PC-9 (cell line): ENCODE measurements around the gene SIX4. TPM values are rescaled to one million over a fixed set of nuclear protein-coding genes. Genes with fewer than 3 reads are reported as not detected.

Experiments
- BruUV-seq: library from RNA; stranded (reverse); fragments of 400-500 nt; replicated peaks from 2 replicates; lab custom pipeline; 2021; lab: Mats Ljungman, UMichigan
- CTCF ChIA-PET: fragments of 300-600 bp; sonication (Branson Sonifier 250); formaldehyde crosslinking; loops from one replicate; lab custom pipeline; 2022; ENCODE audit warnings: antibody characterized with exemption; lab: Charles Lee
- POLR2A ChIA-PET: fragments of 300-600 bp; sonication (Branson Sonifier 250); formaldehyde crosslinking; loops from one replicate; lab custom pipeline; 2022; ENCODE audit warnings: antibody characterized with exemption; ENCODE audit not compliant: unreplicated experiment; lab: Charles Lee
- DNase-seq, 2 experiments: peaks; one replicate each; pipeline versions ENCODE4 v3.0.0 to v3.0.0-alpha.2; 2015 to 2022; ENCODE audit warnings: mixed read lengths in 1 of 2
- H2AFZ ChIP-seq: fragments of 200-600 bp; sonication (generic); 2 replicates; pipeline ENCODE4 v1.8.1; 2017; ENCODE audit warnings: antibody characterized with exemption
- H3F3A ChIP-seq: fragments of 200-600 bp; sonication (generic); 2 replicates; pipeline ENCODE4 v1.8.1; 2017; ENCODE audit warnings: antibody characterized with exemption, mild to moderate bottlenecking, low read depth; ENCODE audit not compliant: insufficient read depth
- H3K27ac ChIP-seq: fragments of 200-600 bp; sonication (generic); 2 replicates; pipeline ENCODE4 v1.6.1; 2016; ENCODE audit warnings: mixed run types
- H3K27me3 ChIP-seq: fragments of 200-600 bp; sonication (generic); 2 replicates; pipeline ENCODE4 v1.6.1; 2016; ENCODE audit warnings: low read depth, mixed run types; ENCODE audit not compliant: insufficient read depth
- H3K36me3 ChIP-seq: fragments of 200-600 bp; sonication (generic); 2 replicates; pipeline ENCODE4 v1.6.1; 2016; ENCODE audit warnings: low read depth, mixed run types
- H3K4me1 ChIP-seq: fragments of 200-600 bp; sonication (generic); replicated peaks from 2 replicates; pipeline ENCODE4 v1.6.1; 2016; ENCODE audit warnings: mixed run types; ENCODE audit not compliant: insufficient read depth
- H3K4me2 ChIP-seq: fragments of 200-600 bp; sonication (generic); 2 replicates; pipeline ENCODE4 v1.6.1; 2017; ENCODE audit warnings: mixed run types
- H3K4me3 ChIP-seq: fragments of 200-600 bp; sonication (generic); 2 replicates; pipeline ENCODE4 v1.6.1; 2016; ENCODE audit warnings: mixed run types
- H3K79me2 ChIP-seq: fragments of 200-600 bp; sonication (generic); 2 replicates; pipeline ENCODE4 v1.6.1; 2017; ENCODE audit warnings: low read depth, mixed run types
- H3K9me2 ChIP-seq: fragments of 200-600 bp; sonication (generic); 2 replicates; pipeline ENCODE4 v1.8.1; 2017; ENCODE audit warnings: mild to moderate bottlenecking; ENCODE audit not compliant: insufficient read depth
- H3K9me3 ChIP-seq: fragments of 200-600 bp; sonication (generic); 2 replicates; pipeline ENCODE4 v1.8.1; 2016; ENCODE audit warnings: low read depth; ENCODE audit not compliant: insufficient read depth
- H4K20me1 ChIP-seq: fragments of 200-600 bp; sonication (generic); 2 replicates; pipeline ENCODE4 v1.8.1; 2017; ENCODE audit not compliant: insufficient read depth
- EZH2 ChIP-seq: fragments of 200-600 bp; sonication (generic); IDR thresholded peaks from 2 replicates; pipeline ENCODE4 v1.8.0; 2017; ENCODE audit warnings: antibody characterized with exemption, low read depth
- intact Hi-C: fragments of 100-400 bp; cut with micrococcal nuclease; formaldehyde crosslinking; loops from one replicate; pipeline ENCODE4 v1.10.0; 2022; ENCODE audit not compliant: unreplicated experiment
- total RNA-seq: library from RNA; stranded (reverse); gene quantifications from 2 replicates; pipeline ENCODE4 v1.2.3, GENCODE V29; 2021
- TF ChIP-seq, protein P1 (sequence below): fragments of 200-600 bp; sonication (generic); conservative IDR thresholded peaks from 2 replicates; pipeline ENCODE4 v1.6.1; 2017; ENCODE audit warnings: mixed run types, antibody characterized with exemption, mild to moderate bottlenecking, moderate library complexity

The SIX4 gene
- total RNA-seq, 1 experiment from 2014 or later = 31.0 TPM

DNA sequence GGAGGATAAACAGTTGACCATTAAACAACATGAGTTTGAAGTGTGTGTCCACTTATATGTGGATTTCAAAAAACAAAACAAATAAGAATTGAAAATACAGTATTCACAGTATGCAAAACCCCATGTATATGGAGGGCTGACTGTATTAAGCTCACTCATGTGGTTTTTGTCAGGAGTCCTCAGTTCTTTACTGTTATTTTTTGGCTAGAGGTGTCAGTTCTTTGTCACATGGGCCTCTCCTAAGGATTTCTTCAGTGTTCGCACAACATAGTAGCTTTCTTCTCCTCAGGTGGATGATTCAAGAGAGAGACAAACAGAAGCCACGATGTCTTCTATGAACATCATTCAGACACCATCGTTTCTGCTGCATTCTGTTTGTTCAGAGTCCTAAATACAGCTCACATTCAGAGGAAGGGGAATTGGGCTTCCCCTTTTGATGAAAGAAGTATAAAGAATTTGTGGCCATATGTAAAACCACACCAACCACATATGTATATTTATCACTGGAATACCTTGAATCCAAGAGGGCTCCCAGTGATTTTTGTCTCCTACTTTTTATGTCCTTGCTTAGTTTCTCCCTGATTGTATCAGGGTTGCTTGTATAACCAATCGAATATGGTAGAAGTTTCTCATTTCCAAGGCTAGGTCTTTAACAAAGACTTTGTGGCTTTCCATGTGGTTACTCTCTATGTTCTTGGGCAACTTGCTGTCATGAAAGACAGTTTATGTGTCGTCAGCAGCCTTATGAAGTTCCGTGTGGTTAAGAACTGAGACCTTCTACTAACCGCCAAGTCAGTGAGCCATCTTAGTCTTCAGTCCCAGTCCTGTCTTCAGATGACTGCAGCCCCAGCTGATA, 29.3 kb upstream of the SIX4 start:
- no peak for DNase-seq
- H3K9me2 ChIP-seq = no peaks in the 10 kb centered on the region
- H3F3A ChIP-seq = peaks cover 15% of the 10 kb centered on the region
- no peaks in the 10 kb centered on the region for H4K20me1 ChIP-seq
- H3K4me1 ChIP-seq = peaks cover 26% of the 10 kb centered on the region
- no peak overlapping the region for H3K27ac ChIP-seq
- no peak overlapping the region for H3K4me3 ChIP-seq
- H3K79me2 ChIP-seq = peaks cover 93% of the 10 kb centered on the region
- 0 out of 2 replicates have a peak, but pooled peaks cover 2% of the 10 kb centered on the region for H3K36me3 ChIP-seq
- BruUV-seq = no TSS peak
- intact Hi-C loops = no loop called here
- no peaks in the 10 kb centered on the region for H3K27me3 ChIP-seq
- no peaks in the 10 kb centered on the region; the same call in 1 of the 2 replicates for H3K9me3 ChIP-seq
- CTCF ChIA-PET = no interaction called here
- H3K4me2 ChIP-seq = no peak overlapping the region
- H2AFZ ChIP-seq = no peak overlapping the region
- TF ChIP-seq, protein P1, sequence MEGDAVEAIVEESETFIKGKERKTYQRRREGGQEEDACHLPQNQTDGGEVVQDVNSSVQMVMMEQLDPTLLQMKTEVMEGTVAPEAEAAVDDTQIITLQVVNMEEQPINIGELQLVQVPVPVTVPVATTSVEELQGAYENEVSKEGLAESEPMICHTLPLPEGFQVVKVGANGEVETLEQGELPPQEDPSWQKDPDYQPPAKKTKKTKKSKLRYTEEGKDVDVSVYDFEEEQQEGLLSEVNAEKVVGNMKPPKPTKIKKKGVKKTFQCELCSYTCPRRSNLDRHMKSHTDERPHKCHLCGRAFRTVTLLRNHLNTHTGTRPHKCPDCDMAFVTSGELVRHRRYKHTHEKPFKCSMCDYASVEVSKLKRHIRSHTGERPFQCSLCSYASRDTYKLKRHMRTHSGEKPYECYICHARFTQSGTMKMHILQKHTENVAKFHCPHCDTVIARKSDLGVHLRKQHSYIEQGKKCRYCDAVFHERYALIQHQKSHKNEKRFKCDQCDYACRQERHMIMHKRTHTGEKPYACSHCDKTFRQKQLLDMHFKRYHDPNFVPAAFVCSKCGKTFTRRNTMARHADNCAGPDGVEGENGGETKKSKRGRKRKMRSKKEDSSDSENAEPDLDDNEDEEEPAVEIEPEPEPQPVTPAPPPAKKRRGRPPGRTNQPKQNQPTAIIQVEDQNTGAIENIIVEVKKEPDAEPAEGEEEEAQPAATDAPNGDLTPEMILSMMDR = no peak
- no peak for TF ChIP-seq EZH2
- POLR2A ChIA-PET = interaction anchor here (0.7 kb wide), 1 partner anchor 817 kb away, joined by 9 read pairs; no protein-coding TSS in a partner anchor

DNA sequence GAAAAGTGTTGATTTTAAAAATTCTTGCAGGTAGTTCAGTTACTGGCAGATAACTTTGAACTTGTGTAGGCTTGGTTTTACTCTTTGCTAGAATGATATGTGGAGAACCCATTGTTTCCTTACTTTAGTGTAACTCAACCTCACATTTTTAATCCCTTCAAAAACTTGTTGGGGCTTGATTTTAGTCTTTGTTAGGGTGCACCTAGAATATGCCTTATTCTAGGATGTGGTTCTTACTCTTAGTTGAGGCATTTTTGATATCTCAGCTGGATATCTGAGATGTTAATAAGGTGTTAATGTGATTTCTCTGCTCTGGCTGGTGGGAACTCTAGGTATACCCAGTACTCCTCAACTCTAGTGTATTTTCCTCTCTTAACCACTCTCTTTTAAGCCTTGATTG, 20.4 kb upstream of the SIX4 start:
- Histone ChIP-seq H3K9me2 (no peaks in the 10 kb centered on the region), H2AFZ (no peak overlapping the region), H3K79me2 (peaks cover 86% of the 10 kb centered on the region), H3K36me3 (0 out of 2 replicates have a peak, but pooled peaks cover 7% of the 10 kb centered on the region), H3K27ac (no peak overlapping the region), H3K4me2 (no peak overlapping the region), H3K4me3 (no peak overlapping the region), H4K20me1 (peaks cover 12% of the 10 kb centered on the region; the same call in 1 of the 2 replicates), H3F3A (no peaks in the 10 kb centered on the region), H3K9me3 (peaks cover 17% of the 10 kb centered on the region; the same call in 1 of the 2 replicates), H3K27me3 (no peaks in the 10 kb centered on the region), H3K4me1 (no peaks in the 10 kb centered on the region)
- ChIA-PET POLR2A (no interaction called here), CTCF (no interaction called here)
- no peak for DNase-seq
- intact Hi-C loops = no loop called here
- no TSS peak for BruUV-seq
- TF ChIP-seq, protein P1 = no peak
- no peak for TF ChIP-seq EZH2

DNA sequence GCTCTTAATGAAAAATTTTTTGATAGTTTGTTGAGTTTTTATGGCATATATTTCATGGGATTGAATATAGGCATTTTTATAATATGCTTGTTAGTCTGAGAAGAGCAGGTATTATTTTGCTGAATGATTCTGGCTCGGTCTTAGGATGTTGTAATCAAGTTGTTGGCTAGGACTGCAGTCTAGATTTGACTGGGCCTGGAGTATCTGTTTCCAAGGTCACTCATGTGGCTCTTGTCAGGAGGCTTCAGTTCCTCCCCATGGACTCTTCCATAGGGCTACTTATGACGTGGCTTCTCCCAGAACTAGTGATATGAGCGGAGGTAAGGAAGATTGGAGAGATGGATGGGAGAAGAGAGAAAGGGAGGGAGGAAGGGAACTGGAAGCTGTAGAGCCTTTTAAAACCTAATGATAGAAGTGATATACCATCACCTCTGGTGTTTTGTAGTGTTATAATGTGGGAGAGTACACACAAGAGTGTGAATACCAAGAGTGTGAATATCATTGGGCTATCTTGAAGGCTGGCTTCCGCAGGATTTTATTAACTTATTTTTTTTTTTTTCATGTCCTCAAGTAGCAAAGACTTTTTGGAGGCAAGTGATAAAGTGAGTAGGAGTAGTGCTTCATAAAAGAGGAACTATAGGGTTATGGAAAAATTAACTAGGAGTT, 14.8 kb upstream of the SIX4 start:
- TF ChIP-seq, protein P1 = no peak
- TF ChIP-seq EZH2 = no peak
- H3K27ac ChIP-seq = no peak overlapping the region
- no peaks in the 10 kb centered on the region for H3K27me3 ChIP-seq
- H3K4me3 ChIP-seq = no peak overlapping the region
- DNase-seq = no peak
- no peaks in the 10 kb centered on the region for H3K9me2 ChIP-seq
- H2AFZ ChIP-seq = no peak overlapping the region
- POLR2A ChIA-PET = no interaction called here
- no TSS peak for BruUV-seq
- no peaks in the 10 kb centered on the region; the same call in 1 of the 2 replicates for H3F3A ChIP-seq
- CTCF ChIA-PET = interaction anchor here (0.6 kb wide), 1 partner anchor 537 kb away, joined by 3 read pairs; no protein-coding TSS in a partner anchor
- H3K4me2 ChIP-seq = no peak overlapping the region
- peaks cover 21% of the 10 kb centered on the region for H3K4me1 ChIP-seq
- H3K79me2 ChIP-seq = peaks cover 94% of the 10 kb centered on the region
- intact Hi-C loops = loop anchor here (5.0 kb wide), 1 partner anchor 243 kb away; the partner anchor contains the start of genes SLC38A6 and TRMT5
- H4K20me1 ChIP-seq = 0 out of 2 replicates have a peak, but pooled peaks cover 8% of the 10 kb centered on the region
- 0 out of 2 replicates have a peak, but pooled peaks cover 2% of the 10 kb centered on the region for H3K36me3 ChIP-seq
- 0 out of 2 replicates have a peak, but pooled peaks cover 14% of the 10 kb centered on the region for H3K9me3 ChIP-seq
